Smooth muscle cell (in vitro differentiated cells): ENCODE results near the gene NPSR1. TPM values are rescaled to one million over a fixed set of nuclear protein-coding genes. Genes with fewer than 3 reads are reported as not detected.

Source experiments
- DNase-seq: peaks from one replicate; lab custom pipeline; 2025; ENCODE audit not compliant: unreplicated experiment; lab: John Stamatoyannopoulos, UW
- H2AFZ ChIP-seq: fragments of 200-600 bp; sonication (generic); 2 replicates; pipeline ENCODE4 v1.6.0; 2016; ENCODE audit warnings: antibody characterized with exemption, low read depth, mild to moderate bottlenecking
- H3F3A ChIP-seq: fragments of 200-600 bp; sonication (generic); 2 replicates; pipeline ENCODE4 v1.6.0; 2017; ENCODE audit warnings: antibody characterized with exemption, low read depth
- H3K27ac ChIP-seq: fragments of 200-600 bp; sonication (generic); 2 replicates; pipeline ENCODE4 v1.5.1; 2016; ENCODE audit warnings: low read depth, mild to moderate bottlenecking
- H3K27me3 ChIP-seq: fragments of 200-600 bp; sonication (generic); 2 replicates; pipeline ENCODE4 v1.6.1; 2016; ENCODE audit warnings: low read depth, mild to moderate bottlenecking
- H3K36me3 ChIP-seq: fragments of 200-600 bp; sonication (generic); 2 replicates; pipeline ENCODE4 v1.5.1; 2016; ENCODE audit warnings: low read depth
- H3K4me1 ChIP-seq: fragments of 200-600 bp; sonication (generic); 2 replicates; pipeline ENCODE4 v1.5.1; 2016; ENCODE audit warnings: low read depth
- H3K4me2 ChIP-seq: fragments of 200-600 bp; sonication (generic); 2 replicates; pipeline ENCODE4 v1.6.0; 2016; ENCODE audit warnings: mild to moderate bottlenecking
- H3K4me3 ChIP-seq: fragments of 200-600 bp; sonication (generic); 2 replicates; pipeline ENCODE4 v1.5.1; 2016; ENCODE audit warnings: mild to moderate bottlenecking
- H3K79me2 ChIP-seq: fragments of 200-600 bp; sonication (generic); 2 replicates; pipeline ENCODE4 v1.6.0; 2016; ENCODE audit warnings: low read depth, mild to moderate bottlenecking
- H3K9ac ChIP-seq: fragments of 200-600 bp; sonication (generic); 2 replicates; pipeline ENCODE4 v1.6.0; 2016; ENCODE audit warnings: low read depth
- H3K9me3 ChIP-seq: fragments of 200-600 bp; sonication (generic); replicated peaks from 2 replicates; pipeline ENCODE4 v1.5.1; 2016; ENCODE audit warnings: low read depth
- H4K20me1 ChIP-seq: fragments of 200-600 bp; sonication (generic); 2 replicates; pipeline ENCODE4 v1.6.0; 2016; ENCODE audit warnings: low read depth
- WGBS: methylation state at CpG from one replicate; pipeline ENCODE4 v1.1.7; 2016; ENCODE audit warnings: low lambda C conversion rate; 5-methylcytosine and 5-hydroxymethylcytosine counted together
- polyA plus RNA-seq: library from polyadenylated mRNA; unstranded; fragments of >200 nt; fragmentation: Nextera tagmentation; extraction: Ambion mirVana; gene quantifications from 2 replicates; pipeline ENCODE4 v1.2.1, GENCODE V29; 2016
- total RNA-seq: library from RNA; depleted of rRNA; stranded (reverse); fragments of >200 nt; gene quantifications from 2 replicates; pipeline ENCODE4 v1.2.3, GENCODE V29; 2014
- TF ChIP-seq, protein P1 (sequence below): fragments of 200-600 bp; sonication (generic); IDR thresholded peaks from 2 replicates; pipeline ENCODE4 v1.5.1; 2017; ENCODE audit warnings: borderline replicate concordance, mild to moderate bottlenecking, antibody characterized with exemption; ENCODE audit not compliant: insufficient read depth, poor library complexity, severe bottlenecking

Gene NPSR1
- total and polyA plus RNA-seq, 2 experiments from 2014 or later: not detected

DNA sequence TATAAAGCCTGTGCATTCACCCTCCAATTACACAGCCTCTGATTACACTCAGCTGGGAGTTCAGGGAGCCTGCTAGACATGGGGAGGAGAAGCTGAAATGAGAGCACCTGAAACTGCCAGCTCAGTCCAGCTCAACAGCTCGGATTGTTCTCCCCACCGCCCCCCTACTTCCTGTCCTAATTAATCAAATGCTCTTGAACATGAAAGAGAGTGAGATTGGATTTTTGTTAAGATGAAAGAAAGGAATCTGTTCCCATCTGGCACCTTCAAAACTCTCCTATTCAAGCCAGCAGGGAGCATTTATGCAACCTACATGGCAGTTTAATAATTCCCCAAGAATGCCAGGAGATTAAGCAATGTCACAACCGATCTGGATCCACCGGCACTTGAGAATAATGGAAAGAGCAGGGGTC lies 98.0 kb downstream of the NPSR1 start:
- no peaks in the 10 kb centered on the region for H4K20me1 ChIP-seq
- H3K27me3 ChIP-seq: no peaks in the 10 kb centered on the region
- TF ChIP-seq, protein P1, sequence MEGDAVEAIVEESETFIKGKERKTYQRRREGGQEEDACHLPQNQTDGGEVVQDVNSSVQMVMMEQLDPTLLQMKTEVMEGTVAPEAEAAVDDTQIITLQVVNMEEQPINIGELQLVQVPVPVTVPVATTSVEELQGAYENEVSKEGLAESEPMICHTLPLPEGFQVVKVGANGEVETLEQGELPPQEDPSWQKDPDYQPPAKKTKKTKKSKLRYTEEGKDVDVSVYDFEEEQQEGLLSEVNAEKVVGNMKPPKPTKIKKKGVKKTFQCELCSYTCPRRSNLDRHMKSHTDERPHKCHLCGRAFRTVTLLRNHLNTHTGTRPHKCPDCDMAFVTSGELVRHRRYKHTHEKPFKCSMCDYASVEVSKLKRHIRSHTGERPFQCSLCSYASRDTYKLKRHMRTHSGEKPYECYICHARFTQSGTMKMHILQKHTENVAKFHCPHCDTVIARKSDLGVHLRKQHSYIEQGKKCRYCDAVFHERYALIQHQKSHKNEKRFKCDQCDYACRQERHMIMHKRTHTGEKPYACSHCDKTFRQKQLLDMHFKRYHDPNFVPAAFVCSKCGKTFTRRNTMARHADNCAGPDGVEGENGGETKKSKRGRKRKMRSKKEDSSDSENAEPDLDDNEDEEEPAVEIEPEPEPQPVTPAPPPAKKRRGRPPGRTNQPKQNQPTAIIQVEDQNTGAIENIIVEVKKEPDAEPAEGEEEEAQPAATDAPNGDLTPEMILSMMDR: no peak
- no peaks in the 10 kb centered on the region for H3K9me3 ChIP-seq
- no peaks in the 10 kb centered on the region for H3K36me3 ChIP-seq
- no peaks in the 10 kb centered on the region for H3K4me1 ChIP-seq
- no peak for DNase-seq
- no peak overlapping the region for H3K27ac ChIP-seq
- no peak overlapping the region for H2AFZ ChIP-seq
- H3K4me2 ChIP-seq: no peak overlapping the region
- H3K9ac ChIP-seq: no peak overlapping the region
- WGBS: 77% methylated on average over 4 of the region's 4 CpGs
- H3K79me2 ChIP-seq: no peaks in the 10 kb centered on the region
- H3F3A ChIP-seq: no peaks in the 10 kb centered on the region
- H3K4me3 ChIP-seq: no peak overlapping the region

DNA sequence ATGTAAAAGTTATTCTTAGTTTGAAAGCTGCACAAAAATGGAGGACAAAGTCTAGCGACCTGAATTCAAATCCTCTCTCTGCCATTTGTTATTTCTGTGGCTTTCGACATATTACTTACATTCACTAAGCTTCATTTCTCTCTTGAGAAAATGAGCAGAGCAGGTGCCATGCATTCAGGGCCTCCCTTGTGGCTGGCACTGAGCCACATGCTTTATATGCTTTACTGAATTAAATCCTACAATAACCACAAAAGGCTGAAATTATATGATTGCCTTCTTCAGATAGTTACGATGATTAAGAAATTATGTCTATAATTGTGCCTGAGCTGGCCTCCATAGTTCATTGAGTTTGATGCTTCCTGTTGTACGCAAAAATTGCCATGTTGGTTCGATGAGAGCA lies 98.7 kb downstream of the NPSR1 start:
- no peak overlapping the region for H3K4me2 ChIP-seq
- no peak for DNase-seq
- no peaks in the 10 kb centered on the region for H3K79me2 ChIP-seq
- H3K9ac ChIP-seq: no peak overlapping the region
- no peaks in the 10 kb centered on the region for H3K9me3 ChIP-seq
- TF ChIP-seq, protein P1: no peak
- no peaks in the 10 kb centered on the region for H3K4me1 ChIP-seq
- 93% methylated on average over 5 of the region's 5 CpGs for WGBS
- H3K27ac ChIP-seq: no peak overlapping the region
- no peaks in the 10 kb centered on the region for H3F3A ChIP-seq
- no peak overlapping the region for H3K4me3 ChIP-seq
- no peaks in the 10 kb centered on the region for H3K27me3 ChIP-seq
- H3K36me3 ChIP-seq: no peaks in the 10 kb centered on the region
- no peaks in the 10 kb centered on the region for H4K20me1 ChIP-seq
- no peak overlapping the region for H2AFZ ChIP-seq

DNA sequence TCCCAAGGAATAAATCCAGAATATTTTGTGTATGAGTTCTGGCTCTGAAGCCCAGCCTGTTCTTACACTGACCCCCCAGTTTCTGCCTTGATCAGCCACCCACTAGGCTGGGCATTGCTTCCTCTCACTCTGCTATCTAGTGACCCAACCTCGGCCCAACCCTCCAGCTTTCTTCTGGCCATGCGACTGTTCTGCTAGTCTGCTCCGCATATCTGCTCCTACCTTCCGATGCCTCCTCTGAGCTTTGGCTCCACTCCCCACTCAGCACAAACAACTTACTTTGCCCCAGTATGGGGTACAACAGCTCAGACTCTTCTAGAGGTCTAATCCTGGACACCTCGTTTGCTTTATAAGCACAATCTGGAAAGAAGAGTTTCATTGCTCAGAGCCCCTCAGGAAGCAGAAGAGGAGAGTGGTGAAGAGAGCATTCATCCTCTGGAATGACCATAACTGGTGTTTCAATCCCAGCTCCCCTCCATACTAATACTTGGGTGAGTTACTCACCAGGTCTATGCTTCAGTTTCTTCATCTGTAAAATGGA lies 99.6 kb downstream of the NPSR1 start:
- no peak overlapping the region for H3K27ac ChIP-seq
- DNase-seq: no peak
- WGBS: 73% methylated on average over 5 of the region's 5 CpGs
- H3K4me3 ChIP-seq: no peak overlapping the region
- H3K79me2 ChIP-seq: no peaks in the 10 kb centered on the region
- no peaks in the 10 kb centered on the region for H3K36me3 ChIP-seq
- H4K20me1 ChIP-seq: no peaks in the 10 kb centered on the region
- TF ChIP-seq, protein P1: no peak
- H3K9ac ChIP-seq: no peak overlapping the region
- no peaks in the 10 kb centered on the region for H3K27me3 ChIP-seq
- H3K4me1 ChIP-seq: no peaks in the 10 kb centered on the region
- H3K4me2 ChIP-seq: no peak overlapping the region
- no peaks in the 10 kb centered on the region for H3F3A ChIP-seq
- no peaks in the 10 kb centered on the region for H3K9me3 ChIP-seq
- H2AFZ ChIP-seq: no peak overlapping the region

DNA sequence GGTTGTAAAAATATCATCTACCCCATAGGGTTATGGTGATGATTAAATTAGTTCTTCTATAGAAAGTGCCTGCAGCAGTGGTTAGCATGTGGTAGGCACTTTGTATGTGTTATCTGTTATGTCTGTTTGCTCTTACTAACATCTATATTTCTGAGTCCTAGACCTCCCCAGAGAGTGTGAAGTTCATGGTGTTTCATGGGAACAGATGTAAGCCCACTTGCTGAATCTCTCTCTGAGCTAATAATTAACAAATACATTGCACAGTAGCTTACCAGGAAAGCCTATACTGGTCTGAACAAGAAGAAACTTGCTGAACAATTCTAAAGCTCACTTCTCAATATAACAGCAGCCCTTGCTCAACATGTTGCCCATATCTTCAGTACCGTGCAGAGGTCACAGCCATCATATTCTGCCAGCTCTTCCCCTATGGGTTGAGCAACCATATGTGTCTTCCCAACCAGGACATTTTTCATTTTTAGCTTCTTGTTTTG lies 100.1 kb downstream of the NPSR1 start:
- Histone ChIP-seq H3K9ac (no peak overlapping the region), H3K27ac (no peak overlapping the region), H3K27me3 (no peaks in the 10 kb centered on the region), H3K79me2 (no peaks in the 10 kb centered on the region), H3F3A (no peaks in the 10 kb centered on the region), H3K9me3 (no peaks in the 10 kb centered on the region), H4K20me1 (no peaks in the 10 kb centered on the region), H3K36me3 (no peaks in the 10 kb centered on the region), H3K4me3 (no peak overlapping the region), H2AFZ (no peak overlapping the region), H3K4me1 (no peaks in the 10 kb centered on the region), H3K4me2 (no peak overlapping the region)
- no peak for DNase-seq
- TF ChIP-seq, protein P1: no peak
- WGBS: 80% methylated on average over 1 of the region's 1 CpG
